H9 (cell line): Measurements from ENCODE around the gene HSPB2. TPM values are rescaled to one million over a fixed set of nuclear protein-coding genes. Genes with fewer than 3 reads are reported as not detected.

ENCODE experiments used
- DNase-seq: peaks from one replicate; pipeline ENCODE4 v3.0.0-alpha.2; 2017
- H2AFZ ChIP-seq: one replicate; pipeline ENCODE4 v1.6.1; 2013; ENCODE audit warnings: mild to moderate bottlenecking, low read length, control low read depth, moderate library complexity
- H2AK5ac ChIP-seq: 2 replicates; pipeline ENCODE4 v1.6.1; 2013; ENCODE audit warnings: low read length, control low read depth, mixed read lengths; ENCODE audit not compliant: insufficient read length
- H2BK120ac ChIP-seq: one replicate; pipeline ENCODE4 v1.6.1; 2013; ENCODE audit warnings: low read depth, mild to moderate bottlenecking, low read length, control low read depth, inconsistent platforms; ENCODE audit not compliant: poor library complexity, severe bottlenecking
- H2BK12ac ChIP-seq: 2 replicates; pipeline ENCODE4 v1.6.1; 2013; ENCODE audit warnings: low read length, control low read depth, mixed read lengths, low read depth; ENCODE audit not compliant: insufficient read length
- H2BK15ac ChIP-seq: 2 replicates; pipeline ENCODE4 v1.6.1; 2013; ENCODE audit warnings: low read depth, low read length, control low read depth
- H2BK20ac ChIP-seq: one replicate; pipeline ENCODE4 v1.6.1; 2013; ENCODE audit warnings: low read depth, mild to moderate bottlenecking, low read length, control low read depth, inconsistent platforms; ENCODE audit not compliant: poor library complexity, severe bottlenecking
- H2BK5ac ChIP-seq: 2 replicates; pipeline ENCODE4 v1.6.1; 2013; ENCODE audit warnings: low read length, control low read depth, mixed read lengths; ENCODE audit not compliant: insufficient read length
- H3K14ac ChIP-seq: 2 replicates; pipeline ENCODE4 v1.6.1; 2013; ENCODE audit warnings: low read length, control low read depth; ENCODE audit not compliant: insufficient read depth
- H3K18ac ChIP-seq: 2 replicates; pipeline ENCODE4 v1.6.1; 2013; ENCODE audit warnings: low read depth, mild to moderate bottlenecking, mixed read lengths, low read length, control low read depth; ENCODE audit not compliant: insufficient read length
- H3K23ac ChIP-seq: 2 replicates; pipeline ENCODE4 v1.6.1; 2013; ENCODE audit warnings: low read length, control low read depth, mixed read lengths, low read depth; ENCODE audit not compliant: insufficient read length
- H3K23me2 ChIP-seq: 2 replicates; pipeline ENCODE4 v1.6.1; 2013; ENCODE audit warnings: low read depth, mild to moderate bottlenecking, mixed read lengths, low read length, control low read depth; ENCODE audit not compliant: insufficient read length, poor library complexity, severe bottlenecking
- H3K27ac ChIP-seq: 2 replicates; pipeline ENCODE4 v1.5.1; 2013; ENCODE audit warnings: low read length, control low read depth, mixed read lengths, low read depth; ENCODE audit not compliant: insufficient read length
- H3K27me3 ChIP-seq: 2 replicates; pipeline ENCODE4 v1.6.1; 2013; ENCODE audit warnings: low read length, control low read depth, inconsistent platforms; ENCODE audit not compliant: insufficient read depth
- H3K4ac ChIP-seq: 2 replicates; pipeline ENCODE4 v1.6.1; 2013; ENCODE audit warnings: low read depth, mild to moderate bottlenecking, control low read depth, inconsistent platforms, low read length, moderate library complexity
- H3K4me1 ChIP-seq: 2 replicates; pipeline ENCODE4 v1.6.1; 2013; ENCODE audit warnings: low read length, control low read depth, inconsistent platforms; ENCODE audit not compliant: insufficient read depth
- H3K4me2 ChIP-seq: 2 replicates; pipeline ENCODE4 v1.6.1; 2013; ENCODE audit warnings: low read length, control low read depth, mixed read lengths; ENCODE audit not compliant: insufficient read length, insufficient read depth
- H3K56ac ChIP-seq: 2 replicates; pipeline ENCODE4 v1.6.1; 2013; ENCODE audit warnings: low read depth, mild to moderate bottlenecking, mixed read lengths, low read length, control low read depth; ENCODE audit not compliant: insufficient read length
- H3K79me1 ChIP-seq: 2 replicates; pipeline ENCODE4 v1.6.1; 2013; ENCODE audit warnings: low read depth, mild to moderate bottlenecking, moderate library complexity, low read length, control low read depth, inconsistent platforms; ENCODE audit not compliant: insufficient read depth, poor library complexity, severe bottlenecking
- H3K79me2 ChIP-seq: 2 replicates; pipeline ENCODE4 v1.6.1; 2013; ENCODE audit warnings: low read length, control low read depth, inconsistent platforms; ENCODE audit not compliant: insufficient read depth
- H3K9ac ChIP-seq: 2 replicates; pipeline ENCODE4 v1.6.1; 2013; ENCODE audit warnings: low read length, control low read depth, mixed read lengths; ENCODE audit not compliant: insufficient read length; ENCODE audit errors: extremely low read depth
- H3K9me3 ChIP-seq: one replicate; pipeline ENCODE4 v1.6.1; 2013; ENCODE audit warnings: low read depth, low read length, inconsistent platforms; ENCODE audit not compliant: control insufficient read depth
- H3T11ph ChIP-seq: one replicate; pipeline ENCODE4 v1.6.1; 2013; ENCODE audit warnings: mild to moderate bottlenecking, low read length, control low read depth, inconsistent platforms
- H4K20me1 ChIP-seq: one replicate; pipeline ENCODE4 v1.6.1; 2013; ENCODE audit not compliant: control insufficient read depth, insufficient read length, insufficient read depth
- H4K5ac ChIP-seq: 2 replicates; pipeline ENCODE4 v1.6.1; 2013; ENCODE audit warnings: low read depth, mild to moderate bottlenecking, mixed read lengths, low read length, control low read depth; ENCODE audit not compliant: insufficient read length
- H4K8ac ChIP-seq: replicated peaks from 2 replicates; pipeline ENCODE4 v1.6.1; 2013; ENCODE audit warnings: low read length, control low read depth, mixed read lengths, low read depth; ENCODE audit not compliant: insufficient read length
- H4K91ac ChIP-seq: 2 replicates; pipeline ENCODE4 v1.6.1; 2013; ENCODE audit warnings: low read depth, mild to moderate bottlenecking, moderate library complexity, mixed read lengths, low read length, control low read depth; ENCODE audit not compliant: insufficient read length
- H3K27ac Mint-ChIP-seq, 3 experiments: 2 replicates in 2 of 3; 3 replicates in 1 of 3; pipeline ENCODE4 v1.8.0; 2020 to 2021; ENCODE audit warnings: mixed read lengths in 3 of 3, mild to moderate bottlenecking in 1 of 3, moderate library complexity in 1 of 3
- H3K27me3 Mint-ChIP-seq: 2 replicates; pipeline ENCODE4 v1.8.0; 2021; ENCODE audit warnings: low read depth, mild to moderate bottlenecking, moderate library complexity, mixed read lengths
- H3K36me3 Mint-ChIP-seq, 3 experiments: 2 replicates in 2 of 3; 3 replicates in 1 of 3; pipeline ENCODE4 v1.8.0; 2020 to 2021; ENCODE audit warnings: low read depth in 3 of 3, mixed read lengths in 3 of 3; ENCODE audit not compliant: insufficient read depth in 1 of 3
- H3K4me1 Mint-ChIP-seq, 2 experiments: 2 replicates each; pipeline ENCODE4 v1.8.0; 2020; ENCODE audit warnings: mixed read lengths in 2 of 2
- H3K4me3 Mint-ChIP-seq, 2 experiments: 2 replicates in 1 of 2; 3 replicates in 1 of 2; pipeline ENCODE4 v1.8.0; 2020 to 2021; ENCODE audit warnings: mild to moderate bottlenecking in 2 of 2, mixed read lengths in 2 of 2, moderate library complexity in 1 of 2
- H3K9me3 Mint-ChIP-seq, 2 experiments: 2 replicates in 1 of 2; 3 replicates in 1 of 2; pipeline ENCODE4 v1.8.0; 2020; ENCODE audit warnings: mild to moderate bottlenecking in 2 of 2, mixed read lengths in 2 of 2, moderate library complexity in 1 of 2
- WGBS: extraction: QIAGEN DNeasy Blood & Tissue Kit; methylation state at CpG from one replicate; pipeline ENCODE4 v1.1.7; 2013; ENCODE audit warnings: missing lambda C conversion rate, low lambda C conversion rate, mixed read lengths; ENCODE audit not compliant: insufficient read length; ENCODE audit errors: extremely low coverage; 5-methylcytosine and 5-hydroxymethylcytosine counted together
- total RNA-seq: library from RNA; stranded (reverse); gene quantifications from 2 replicates; pipeline ENCODE4 v1.2.1, GENCODE V29; 2021
- TF ChIP-seq, protein P1 (sequence below): fragments of 200-600 bp; sonication (generic); conservative IDR thresholded peaks from 3 replicates; pipeline ENCODE4 v1.8.0; 2021; ENCODE audit warnings: antibody characterized with exemption, mild to moderate bottlenecking

The HSPB2 gene
- total RNA-seq, 1 experiment from 2014 or later, result 0.22 TPM

DNA sequence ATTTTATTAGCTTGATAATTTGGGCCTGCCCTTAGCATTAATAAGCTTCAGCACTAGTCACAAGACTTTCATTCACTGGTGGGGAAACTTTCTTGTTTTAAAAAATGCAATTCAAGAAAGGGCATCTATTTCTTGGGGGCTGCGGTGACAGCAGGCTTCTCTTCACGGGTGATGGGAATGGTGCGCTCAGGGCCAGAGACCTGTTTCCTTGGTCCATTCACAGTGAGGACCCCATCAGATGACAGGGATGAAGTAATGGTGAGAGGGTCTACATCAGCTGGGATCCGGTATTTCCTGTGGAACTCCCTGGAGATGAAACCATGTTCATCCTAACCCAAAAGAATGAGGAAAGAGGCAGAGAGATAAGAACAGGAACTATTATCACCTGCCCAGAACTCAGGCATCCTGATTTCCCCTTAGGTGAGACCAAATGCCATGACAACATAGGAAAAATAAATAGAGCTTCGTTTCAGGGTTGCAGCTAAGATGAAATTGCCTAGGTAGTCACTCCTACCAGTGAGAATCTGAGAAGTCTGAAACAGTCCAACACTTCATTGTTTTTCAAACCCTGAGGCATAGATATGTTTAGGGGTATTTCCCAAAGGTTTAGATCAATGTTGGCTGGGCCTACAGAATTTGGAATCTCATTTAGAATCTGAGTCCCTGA, 3.8 kb upstream of the HSPB2 start:
- Mint-ChIP-seq H3K4me1 (peaks cover 16 to 30% of the 10 kb centered on the region in 2 experiments), H3K27ac (no peak overlapping the region), H3K36me3 (no peaks in the 10 kb centered on the region; a peak in 1 of 7 replicates), H3K9me3 (0 out of 5 replicates have a peak, but pooled peaks cover 0 to 2% of the 10 kb centered on the region in 2 experiments), H3K4me3 (no peak overlapping the region), H3K27me3 (no peaks in the 10 kb centered on the region)
- Histone ChIP-seq H3K27me3 (no peaks in the 10 kb centered on the region), H2BK12ac (no peak overlapping the region), H4K91ac (no peak overlapping the region), H2BK15ac (no peak overlapping the region), H3K79me1 (no peaks in the 10 kb centered on the region), H3K4me1 (0 out of 2 replicates have a peak, but pooled peaks cover 2% of the 10 kb centered on the region), H3K14ac (no peak overlapping the region), H4K8ac (no peak overlapping the region), H3K23me2 (no peaks in the 10 kb centered on the region), H3K9ac (no peak overlapping the region), H2AK5ac (no peak overlapping the region), H3K23ac (no peak overlapping the region), H3K79me2 (no peaks in the 10 kb centered on the region), H3K9me3 (no peaks in the 10 kb centered on the region), H3K18ac (no peak overlapping the region), H3K56ac (no peak overlapping the region), H4K5ac (no peak overlapping the region), H3K4me2 (no peak overlapping the region), H3T11ph (no peak overlapping the region), H2AFZ (no peak overlapping the region), H4K20me1 (no peaks in the 10 kb centered on the region), H2BK20ac (no peak overlapping the region), H2BK5ac (no peak overlapping the region), H2BK120ac (no peak overlapping the region), H3K27ac (no peak overlapping the region), H3K4ac (no peak overlapping the region)
- no peak for DNase-seq
- TF ChIP-seq, protein P1, sequence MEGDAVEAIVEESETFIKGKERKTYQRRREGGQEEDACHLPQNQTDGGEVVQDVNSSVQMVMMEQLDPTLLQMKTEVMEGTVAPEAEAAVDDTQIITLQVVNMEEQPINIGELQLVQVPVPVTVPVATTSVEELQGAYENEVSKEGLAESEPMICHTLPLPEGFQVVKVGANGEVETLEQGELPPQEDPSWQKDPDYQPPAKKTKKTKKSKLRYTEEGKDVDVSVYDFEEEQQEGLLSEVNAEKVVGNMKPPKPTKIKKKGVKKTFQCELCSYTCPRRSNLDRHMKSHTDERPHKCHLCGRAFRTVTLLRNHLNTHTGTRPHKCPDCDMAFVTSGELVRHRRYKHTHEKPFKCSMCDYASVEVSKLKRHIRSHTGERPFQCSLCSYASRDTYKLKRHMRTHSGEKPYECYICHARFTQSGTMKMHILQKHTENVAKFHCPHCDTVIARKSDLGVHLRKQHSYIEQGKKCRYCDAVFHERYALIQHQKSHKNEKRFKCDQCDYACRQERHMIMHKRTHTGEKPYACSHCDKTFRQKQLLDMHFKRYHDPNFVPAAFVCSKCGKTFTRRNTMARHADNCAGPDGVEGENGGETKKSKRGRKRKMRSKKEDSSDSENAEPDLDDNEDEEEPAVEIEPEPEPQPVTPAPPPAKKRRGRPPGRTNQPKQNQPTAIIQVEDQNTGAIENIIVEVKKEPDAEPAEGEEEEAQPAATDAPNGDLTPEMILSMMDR, result no peak
- WGBS, result no CpG with 5 or more reads among the region's 5 CpGs
